Measurements from ENCODE around the gene NOB1. TPM values are rescaled to one million over a fixed set of nuclear protein-coding genes. Genes with fewer than 3 reads are reported as not detected.
A peak's percentile ranks its signal among the peaks of the same experiment; 100 is the strongest.

The NOB1 gene
- total and polyA plus RNA-seq, 9 of the 15 experiments (the other 6 are each of a cell fraction or from before 2014, with no cell fraction given): 42.4 to 148 (median 116) TPM

DNA sequence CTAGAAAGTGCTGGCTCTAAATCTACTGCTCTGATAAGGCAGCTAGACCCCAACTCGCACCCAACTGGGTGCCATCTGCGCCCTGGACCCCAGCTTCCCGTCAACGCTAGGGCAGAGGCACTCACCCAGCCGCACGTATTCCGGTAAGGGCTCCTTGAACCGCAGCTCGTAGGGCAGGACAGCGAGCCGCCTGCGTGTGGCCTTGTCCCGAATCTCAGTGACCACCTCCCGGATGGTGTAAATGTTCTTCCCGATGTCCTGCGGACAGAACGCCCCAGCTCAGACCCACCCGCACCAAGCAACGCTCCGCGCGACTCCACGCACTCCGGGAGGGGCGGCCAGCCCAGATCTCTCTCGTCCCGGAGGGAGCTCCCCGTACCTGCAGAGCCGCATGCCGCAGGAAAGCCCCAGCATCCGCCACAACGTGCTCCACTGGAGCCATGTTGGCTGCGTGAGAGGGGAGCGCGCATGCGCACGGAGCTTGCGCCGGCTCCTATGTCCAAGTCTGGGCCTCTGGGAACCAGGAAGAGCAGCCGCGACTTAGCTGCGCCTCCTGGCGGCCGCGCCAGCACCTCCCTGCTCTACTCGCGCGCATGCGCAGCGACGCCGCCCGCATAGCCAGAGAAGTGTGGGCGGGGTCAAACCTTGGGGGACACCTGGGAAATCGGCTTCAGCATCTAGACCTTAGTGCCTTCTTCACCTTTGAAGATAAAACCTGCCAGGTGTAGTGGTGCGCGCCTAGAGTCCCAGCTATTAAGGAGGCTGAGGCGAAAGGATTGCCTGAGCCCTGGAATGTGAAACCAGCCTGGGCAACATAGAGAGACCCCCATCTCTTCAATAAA is at the start of gene NOB1 (continued):
- TF ChIP-seq BRD9 (IDR thresholded peaks at IDR 0.05; ENCODE audit: low read depth, partially characterized antibody): no peak
- TF ChIP-seq, protein P1, sequence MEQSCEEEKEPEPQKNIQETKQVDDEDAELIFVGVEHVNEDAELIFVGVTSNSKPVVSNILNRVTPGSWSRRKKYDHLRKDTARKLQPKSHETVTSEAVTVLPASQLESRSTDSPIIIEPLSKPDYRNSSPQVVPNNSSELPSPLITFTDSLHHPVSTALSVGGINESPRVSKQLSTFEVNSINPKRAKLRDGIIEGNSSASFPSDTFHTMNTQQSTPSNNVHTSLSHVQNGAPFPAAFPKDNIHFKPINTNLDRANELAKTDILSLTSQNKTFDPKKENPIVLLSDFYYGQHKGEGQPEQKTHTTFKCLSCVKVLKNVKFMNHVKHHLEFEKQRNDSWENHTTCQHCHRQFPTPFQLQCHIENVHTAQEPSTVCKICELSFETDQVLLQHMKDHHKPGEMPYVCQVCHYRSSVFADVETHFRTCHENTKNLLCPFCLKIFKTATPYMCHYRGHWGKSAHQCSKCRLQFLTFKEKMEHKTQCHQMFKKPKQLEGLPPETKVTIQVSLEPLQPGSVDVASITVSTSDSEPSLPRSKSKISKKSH (CRISPR knock-in tag; IDR thresholded peaks at IDR 0.05): no peak
- peak; percentile 44; the same call in 1 of the 2 replicates for TF ChIP-seq NFIC (IDR thresholded peaks at IDR 0.05)
- TF ChIP-seq L3MBTL2 (IDR thresholded peaks at IDR 0.05): peak; percentile 84
- TF ChIP-seq RBM39 (optimal IDR thresholded peaks at IDR 0.05; ENCODE audit: low read depth, low read length): no peak
- TF ChIP-seq C11orf30 (IDR thresholded peaks at IDR 0.05; ENCODE audit: low read depth): peak; percentile 81
- TF ChIP-seq REST (IDR thresholded peaks at IDR 0.05; ENCODE audit: borderline replicate concordance): peak; percentile 94
- TF ChIP-seq REST (CRISPR knock-in tag; IDR thresholded peaks at IDR 0.05; ENCODE audit: low read depth): peak; percentile 54; the same call in 1 of the 2 replicates
- TF ChIP-seq RAD21 (CRISPR knock-in tag; conservative IDR thresholded peaks at IDR 0.05 in 1 of 2, IDR thresholded peaks at IDR 0.05 in 1 of 2): peak; percentile 97 to 98
- TF ChIP-seq FOXK2 (conservative IDR thresholded peaks at IDR 0.05 in 1 of 2, IDR thresholded peaks at IDR 0.05 in 1 of 2; ENCODE audit: low read depth in 2 of 2): peak; percentile 69 to 76; a peak in 2 of 4 replicates
- TF ChIP-seq RBM22 (IDR thresholded peaks at IDR 0.05; ENCODE audit: low read depth, low read length, poor library complexity, severe bottlenecking): no peak
- no peak for TF ChIP-seq ELK3 (CRISPR knock-in tag; IDR thresholded peaks at IDR 0.05)
- TF ChIP-seq RBM17 (IDR thresholded peaks at IDR 0.05; ENCODE audit: borderline replicate concordance, low read depth, low read length): no peak
- TF ChIP-seq DACH1 (IDR thresholded peaks at IDR 0.05; ENCODE audit: partially characterized antibody): no peak
- TF ChIP-seq FOXA3 (CRISPR knock-in tag; conservative IDR thresholded peaks at IDR 0.05 in 1 of 2, IDR thresholded peaks at IDR 0.05 in 1 of 2): peak in 1 of 2 experiments; percentile 63; a peak in 1 of 4 replicates
- TF ChIP-seq STAG1 (CRISPR knock-in tag; IDR thresholded peaks at IDR 0.05; ENCODE audit: borderline replicate concordance): peak; percentile 88; the same call in 1 of the 2 replicates

Measured in K562 (cell line).